IMR-90 (cell line): Measurements from ENCODE around the gene GTF2F1. TPM values are rescaled to one million over a fixed set of nuclear protein-coding genes. Genes with fewer than 3 reads are reported as not detected.

Experiments used
- ATAC-seq: fragments of 200-7000 bp; cut with Tn5 transposase; 2 replicates; pipeline ENCODE4 v1.9.1; 2020; ENCODE audit warnings: low read depth, mild to moderate bottlenecking, moderate library complexity
- BruUV-seq: library from RNA; stranded (reverse); fragments of 400-500 nt; replicated peaks from 2 replicates; lab custom pipeline; 2021; lab: Mats Ljungman, UMichigan
- CTCF ChIA-PET: fragments of 300-600 bp; formaldehyde crosslinking; extraction: SDS; loops from one replicate; lab custom pipeline; 2021; ENCODE audit warnings: antibody characterized with exemption; lab: Yijun Ruan, JAX
- POLR2A ChIA-PET: fragments of 300-600 bp; sonication (Branson Sonifier 250); formaldehyde crosslinking; loops from one replicate; lab custom pipeline; 2022; ENCODE audit warnings: antibody characterized with exemption; ENCODE audit not compliant: unreplicated experiment; lab: Charles Lee
- DNase-seq: peaks from one replicate; pipeline ENCODE4 v3.0.0; 2013
- H2AFZ ChIP-seq: replicated peaks from 2 replicates; pipeline ENCODE3; 2013; ENCODE audit warnings: low read length, mild to moderate bottlenecking; ENCODE audit not compliant: poor library complexity
- H2AK5ac ChIP-seq: 2 replicates; pipeline ENCODE4 v1.6.1; 2013; ENCODE audit warnings: low read depth, low read length, inconsistent platforms
- H2AK9ac ChIP-seq: replicated peaks from 2 replicates; pipeline ENCODE3; 2013; ENCODE audit warnings: mild to moderate bottlenecking, low read depth, low read length, moderate library complexity; ENCODE audit not compliant: poor library complexity
- H2BK120ac ChIP-seq: 2 replicates; pipeline ENCODE4 v1.6.1; 2013; ENCODE audit warnings: low read depth, low read length, inconsistent platforms
- H2BK15ac ChIP-seq: 3 replicates; pipeline ENCODE4 v1.6.1; 2013; ENCODE audit warnings: low read depth, low read length, inconsistent platforms
- H2BK20ac ChIP-seq: 2 replicates; pipeline ENCODE4 v1.6.1; 2013; ENCODE audit warnings: low read depth, mild to moderate bottlenecking, inconsistent platforms, low read length, moderate library complexity
- H2BK5ac ChIP-seq: 2 replicates; pipeline ENCODE4 v1.6.1; 2013; ENCODE audit warnings: mild to moderate bottlenecking, low read depth, low read length, inconsistent platforms; ENCODE audit not compliant: poor library complexity, severe bottlenecking
- H3K14ac ChIP-seq: replicated peaks from 2 replicates; pipeline ENCODE4 v1.6.1; 2013; ENCODE audit warnings: low read depth, low read length, inconsistent platforms
- H3K18ac ChIP-seq: 2 replicates; pipeline ENCODE4 v1.6.1; 2013; ENCODE audit warnings: low read depth, low read length, control low read depth
- H3K23ac ChIP-seq: 2 replicates; pipeline ENCODE4 v1.6.1; 2013; ENCODE audit warnings: low read depth, low read length, inconsistent platforms
- H3K27ac ChIP-seq: 2 replicates; pipeline ENCODE4 v1.5.1; 2013; ENCODE audit warnings: mild to moderate bottlenecking, control low read depth, low read length; ENCODE audit not compliant: insufficient read depth
- H3K27me3 ChIP-seq: 2 replicates; pipeline ENCODE4 v1.6.1; 2013; ENCODE audit warnings: low read length; ENCODE audit not compliant: control insufficient read depth, insufficient read depth
- H3K36me3 ChIP-seq: 2 replicates; pipeline ENCODE4 v1.6.1; 2013; ENCODE audit warnings: low read length, mixed read lengths; ENCODE audit not compliant: control insufficient read depth, insufficient read depth
- H3K4ac ChIP-seq: 2 replicates; pipeline ENCODE4 v1.6.1; 2013; ENCODE audit warnings: low read depth, low read length, inconsistent platforms
- H3K4me1 ChIP-seq: 2 replicates; pipeline ENCODE4 v1.6.1; 2013; ENCODE audit warnings: low read length, mixed read lengths; ENCODE audit not compliant: control insufficient read depth, insufficient read depth
- H3K4me2 ChIP-seq: 2 replicates; pipeline ENCODE4 v1.6.1; 2013; ENCODE audit warnings: low read depth, mild to moderate bottlenecking, control low read depth, low read length, moderate library complexity
- H3K4me3 ChIP-seq: 2 replicates; pipeline ENCODE4 v1.5.1; 2013; ENCODE audit warnings: low read depth, mild to moderate bottlenecking, control low read depth, low read length, moderate library complexity; ENCODE audit not compliant: insufficient read depth
- H3K56ac ChIP-seq: 2 replicates; pipeline ENCODE4 v1.6.1; 2013; ENCODE audit warnings: low read length, inconsistent platforms; ENCODE audit not compliant: insufficient read depth; ENCODE audit errors: extremely low read depth
- H3K79me1 ChIP-seq, 2 experiments: 2 replicates each; pipeline ENCODE4 v1.6.1; 2013; ENCODE audit warnings: low read length in 2 of 2, inconsistent platforms in 1 of 2, low read depth in 1 of 2
- H3K9ac ChIP-seq: 2 replicates; pipeline ENCODE4 v1.6.1; 2013; ENCODE audit warnings: low read depth, low read length, control low read depth
- H3K9me1 ChIP-seq: 2 replicates; pipeline ENCODE4 v1.6.1; 2013; ENCODE audit warnings: low read length, inconsistent platforms; ENCODE audit not compliant: insufficient read depth
- H3K9me3 ChIP-seq: 2 replicates; pipeline ENCODE4 v1.6.1; 2013; ENCODE audit warnings: low read length; ENCODE audit not compliant: control insufficient read depth, insufficient read depth
- H4K20me1 ChIP-seq: 2 replicates; pipeline ENCODE4 v1.6.1; 2013; ENCODE audit warnings: low read length, inconsistent platforms; ENCODE audit not compliant: insufficient read depth
- H4K5ac ChIP-seq: 2 replicates; pipeline ENCODE4 v1.6.1; 2013; ENCODE audit warnings: mild to moderate bottlenecking, low read depth, low read length, control low read depth
- H4K8ac ChIP-seq, 2 experiments: 2 replicates each; pipeline ENCODE4 v1.6.1; 2013; ENCODE audit warnings: low read depth in 2 of 2, low read length in 2 of 2, control low read depth in 1 of 2, inconsistent platforms in 1 of 2
- H4K91ac ChIP-seq: 2 replicates; pipeline ENCODE4 v1.6.1; 2013; ENCODE audit warnings: low read depth, low read length, inconsistent platforms; ENCODE audit not compliant: insufficient read depth
- CHD1 ChIP-seq: IDR thresholded peaks from 2 replicates; pipeline ENCODE4 v1.6.1; 2012; ENCODE audit warnings: low read depth, low read length, improper control_type of control experiment
- CTCF ChIP-seq: conservative IDR thresholded peaks from 2 replicates; pipeline ENCODE4 v1.5.1; 2012; ENCODE audit warnings: mild to moderate bottlenecking, low read depth, low read length, improper control_type of control experiment
- RAD21 ChIP-seq: IDR thresholded peaks from 2 replicates; pipeline ENCODE4 v1.6.1; 2012; ENCODE audit warnings: low read length, improper control_type of control experiment
- SMC3 ChIP-seq: fragments of 150-350 bp; IDR thresholded peaks from 2 replicates; pipeline ENCODE4 v1.6.1; 2016; ENCODE audit warnings: low read depth, mild to moderate bottlenecking, antibody characterized with exemption, low read length, moderate library complexity
- WGBS, 2 experiments: methylation state at CpG; one replicate each; pipeline versions ENCODE4 v1.1.5 to v1.1.7; 2013; ENCODE audit warnings: missing lambda C conversion rate in 2 of 2; ENCODE audit not compliant: insufficient read length in 1 of 2; ENCODE audit errors: extremely low coverage in 2 of 2; 5-methylcytosine and 5-hydroxymethylcytosine counted together
- dilution Hi-C: fragments of 300-500 bp; cut with HindIII; formaldehyde crosslinking; loops from one replicate; pipeline ENCODE4 v1.14.3; 2018; ENCODE audit warnings: low sequenced_read_pairs; ENCODE audit not compliant: unreplicated experiment
- in situ Hi-C: fragments of 300-500 bp; cut with MboI; formaldehyde crosslinking; loops from 3 replicates; pipeline ENCODE4 v1.14.3; 2019; ENCODE audit warnings: low sequenced_read_pairs, inconsistent platforms, mixed read lengths
- intact Hi-C: fragments of 100-400 bp; cut with micrococcal nuclease; formaldehyde crosslinking; loops from 2 replicates; pipeline ENCODE4 v1.10.0; 2022
- polyA plus RNA-seq, 3 experiments: library from polyadenylated mRNA; depleted of rRNA; stranded (reverse); fragments of >200 nt; gene quantifications; 2 replicates each; pipeline ENCODE4 v1.2.3, GENCODE V29; 2012; ENCODE audit warnings: low replicate concordance in 1 of 3
- total RNA-seq: library from RNA; depleted of rRNA; stranded (reverse); fragments of >200 nt; gene quantifications from 2 replicates; pipeline ENCODE4 v1.2.3, GENCODE V29; 2012

The GTF2F1 gene
- total and polyA plus RNA-seq, 2 of the 4 experiments (the other 2 are of a cell fraction) = 43.7 to 51.4 TPM

GRCh38 chr19:6354098-6354674 lies 38.8 kb downstream of the GTF2F1 start:
- Histone ChIP-seq H3K4me1 (no peaks in the 10 kb centered on the region), H3K4me3 (no peak overlapping the region), H3K79me1 (no peaks in the 10 kb centered on the region), H3K9me1 (no peaks in the 10 kb centered on the region), H3K18ac (no peak overlapping the region), H3K27ac (no peak overlapping the region), H3K4me2 (no peak overlapping the region), H3K9me3 (no peaks in the 10 kb centered on the region), H3K27me3 (no peaks in the 10 kb centered on the region; the same call in 1 of the 2 replicates), H2AK5ac (no peak overlapping the region), H3K9ac (no peak overlapping the region), H4K20me1 (no peaks in the 10 kb centered on the region), H3K56ac (no peak overlapping the region), H2BK20ac (no peak overlapping the region), H2BK15ac (no peak overlapping the region), H2BK120ac (no peak overlapping the region), H2BK5ac (no peak overlapping the region), H4K8ac (no peak overlapping the region), H4K5ac (no peak overlapping the region), H2AK9ac (no peak overlapping the region), H3K4ac (no peak overlapping the region), H3K23ac (no peak overlapping the region), H2AFZ (no peak overlapping the region), H3K14ac (no peak overlapping the region), H3K36me3 (no peaks in the 10 kb centered on the region), H4K91ac (no peak overlapping the region)
- intact Hi-C loops = loop anchor here (2.0 kb wide), 1 partner anchor 187 kb away; no protein-coding TSS in a partner anchor
- dilution Hi-C loops = no loop called here
- CTCF ChIA-PET = interaction anchor here (1.5 kb wide), 1 partner anchor 9 kb away, joined by 8 read pairs; no protein-coding TSS in a partner anchor
- DNase-seq (no peak), ATAC-seq (peak; percentile 35; the same call in 1 of the 2 replicates)
- BruUV-seq = no TSS peak
- 60% methylated on average over 1 of the region's 4 CpGs; no CpG with 5 or more reads in 1 of the 2 experiments for WGBS, 2 experiments
- TF ChIP-seq CTCF = peak; percentile 54
- TF ChIP-seq CHD1 = no peak
- TF ChIP-seq SMC3 = peak; percentile 44
- peak; percentile 38 for TF ChIP-seq RAD21
- POLR2A ChIA-PET = interaction anchor here (0.7 kb wide), 1 partner anchor 71 kb away, joined by 4 read pairs; no protein-coding TSS in a partner anchor
- in situ Hi-C loops = no loop called here
